ENCODE data around the gene OXNAD1. TPM values are rescaled to one million over a fixed set of nuclear protein-coding genes. Genes with fewer than 3 reads are reported as not detected.

OXNAD1 gene
- total RNA-seq, 1 experiment from 2014 or later, result 27.6 TPM

DNA sequence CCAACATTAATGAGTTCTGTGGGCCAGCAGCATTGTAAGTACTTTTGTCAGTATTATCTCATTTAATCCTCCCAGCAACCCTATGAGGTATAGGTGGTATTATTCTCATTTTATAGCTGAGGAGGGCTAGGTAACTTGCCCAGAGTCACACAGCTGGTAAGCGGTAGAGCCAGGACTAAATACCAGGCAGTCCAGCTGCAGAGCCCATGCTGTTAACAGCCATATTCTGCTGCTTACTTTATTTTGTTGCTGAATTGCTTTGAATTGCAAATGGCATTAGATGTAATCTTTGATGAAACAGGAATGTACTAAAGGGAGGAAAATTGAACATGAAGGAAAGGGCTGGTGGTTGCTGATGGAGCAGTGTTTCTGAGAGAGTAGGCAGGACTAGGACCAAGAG is 19.6 kb downstream of the OXNAD1 start:
- ChIA-PET CTCF (interaction anchor here (1.0 to 2.9 kb wide), 3 partner anchors 10 to 266 kb away, joined by 3 to 19 read pairs (median 3); no protein-coding TSS in a partner anchor), POLR2A (interaction anchor here (1.0 kb wide), 1 partner anchor 20 kb away, joined by 3 read pairs; the partner anchor contains the start of genes DPH3 and OXNAD1)
- no TSS peak for BruUV-seq (replicated peaks)
- no peak overlapping the region for H3K4me3 Mint-ChIP-seq (ENCODE audit: unreplicated experiment)
- H3K9me3 Mint-ChIP-seq (ENCODE audit: unreplicated experiment), result no peaks in the 10 kb centered on the region
- no peaks in the 10 kb centered on the region for H3K4me1 Mint-ChIP-seq (ENCODE audit: insufficient read depth, unreplicated experiment)
- peaks cover 48% of the 10 kb centered on the region for H3K36me3 Mint-ChIP-seq (ENCODE audit: insufficient read depth, unreplicated experiment)
- no peaks in the 10 kb centered on the region for H3K27me3 Mint-ChIP-seq (ENCODE audit: insufficient read depth, unreplicated experiment)
- no peak for DNase-seq (ENCODE audit: unreplicated experiment)
- TF ChIP-seq, protein P1, sequence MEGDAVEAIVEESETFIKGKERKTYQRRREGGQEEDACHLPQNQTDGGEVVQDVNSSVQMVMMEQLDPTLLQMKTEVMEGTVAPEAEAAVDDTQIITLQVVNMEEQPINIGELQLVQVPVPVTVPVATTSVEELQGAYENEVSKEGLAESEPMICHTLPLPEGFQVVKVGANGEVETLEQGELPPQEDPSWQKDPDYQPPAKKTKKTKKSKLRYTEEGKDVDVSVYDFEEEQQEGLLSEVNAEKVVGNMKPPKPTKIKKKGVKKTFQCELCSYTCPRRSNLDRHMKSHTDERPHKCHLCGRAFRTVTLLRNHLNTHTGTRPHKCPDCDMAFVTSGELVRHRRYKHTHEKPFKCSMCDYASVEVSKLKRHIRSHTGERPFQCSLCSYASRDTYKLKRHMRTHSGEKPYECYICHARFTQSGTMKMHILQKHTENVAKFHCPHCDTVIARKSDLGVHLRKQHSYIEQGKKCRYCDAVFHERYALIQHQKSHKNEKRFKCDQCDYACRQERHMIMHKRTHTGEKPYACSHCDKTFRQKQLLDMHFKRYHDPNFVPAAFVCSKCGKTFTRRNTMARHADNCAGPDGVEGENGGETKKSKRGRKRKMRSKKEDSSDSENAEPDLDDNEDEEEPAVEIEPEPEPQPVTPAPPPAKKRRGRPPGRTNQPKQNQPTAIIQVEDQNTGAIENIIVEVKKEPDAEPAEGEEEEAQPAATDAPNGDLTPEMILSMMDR (IDR thresholded peaks at IDR 0.05; ENCODE audit: unreplicated experiment), result no peak
- intact Hi-C loops (cut with micrococcal nuclease), result no loop called here
- H3K27ac Mint-ChIP-seq (ENCODE audit: low read depth, unreplicated experiment), result no peak overlapping the region

DNA sequence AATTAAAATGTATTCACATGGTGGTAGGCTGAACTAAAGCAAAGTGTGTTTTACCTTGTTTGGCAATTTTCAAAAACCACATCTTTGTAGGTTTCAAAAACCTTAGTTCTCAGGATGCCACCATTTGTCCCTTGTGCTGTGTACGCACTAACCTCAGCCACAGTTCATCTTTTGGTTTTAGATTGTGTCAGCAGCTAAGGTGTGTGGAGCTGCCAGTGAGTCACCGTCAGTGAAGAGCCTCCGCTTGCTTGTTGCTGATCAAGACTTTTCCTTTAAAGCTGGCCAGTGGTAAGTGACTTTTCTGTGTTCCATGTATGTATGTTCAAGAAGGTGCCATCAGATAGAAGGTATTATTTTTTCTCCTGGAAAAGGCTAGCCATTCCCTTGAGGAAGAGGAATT is 21.1 kb downstream of the OXNAD1 start:
- no peak for DNase-seq (ENCODE audit: unreplicated experiment)
- H3K27ac Mint-ChIP-seq (ENCODE audit: low read depth, unreplicated experiment), result no peak overlapping the region
- BruUV-seq (replicated peaks), result no TSS peak
- intact Hi-C loops (cut with micrococcal nuclease), result no loop called here
- peaks cover 44% of the 10 kb centered on the region for H3K36me3 Mint-ChIP-seq (ENCODE audit: insufficient read depth, unreplicated experiment)
- H3K27me3 Mint-ChIP-seq (ENCODE audit: insufficient read depth, unreplicated experiment), result no peaks in the 10 kb centered on the region
- no peak overlapping the region for H3K4me3 Mint-ChIP-seq (ENCODE audit: unreplicated experiment)
- TF ChIP-seq, protein P1 (IDR thresholded peaks at IDR 0.05; ENCODE audit: unreplicated experiment), result no peak
- ChIA-PET CTCF (interaction anchor here (1.2 to 2.9 kb wide), 2 partner anchors 17 to 264 kb away, joined by 4 to 19 read pairs; no protein-coding TSS in a partner anchor), POLR2A (no interaction called here)
- no peaks in the 10 kb centered on the region for H3K9me3 Mint-ChIP-seq (ENCODE audit: unreplicated experiment)
- no peaks in the 10 kb centered on the region for H3K4me1 Mint-ChIP-seq (ENCODE audit: insufficient read depth, unreplicated experiment)

DNA sequence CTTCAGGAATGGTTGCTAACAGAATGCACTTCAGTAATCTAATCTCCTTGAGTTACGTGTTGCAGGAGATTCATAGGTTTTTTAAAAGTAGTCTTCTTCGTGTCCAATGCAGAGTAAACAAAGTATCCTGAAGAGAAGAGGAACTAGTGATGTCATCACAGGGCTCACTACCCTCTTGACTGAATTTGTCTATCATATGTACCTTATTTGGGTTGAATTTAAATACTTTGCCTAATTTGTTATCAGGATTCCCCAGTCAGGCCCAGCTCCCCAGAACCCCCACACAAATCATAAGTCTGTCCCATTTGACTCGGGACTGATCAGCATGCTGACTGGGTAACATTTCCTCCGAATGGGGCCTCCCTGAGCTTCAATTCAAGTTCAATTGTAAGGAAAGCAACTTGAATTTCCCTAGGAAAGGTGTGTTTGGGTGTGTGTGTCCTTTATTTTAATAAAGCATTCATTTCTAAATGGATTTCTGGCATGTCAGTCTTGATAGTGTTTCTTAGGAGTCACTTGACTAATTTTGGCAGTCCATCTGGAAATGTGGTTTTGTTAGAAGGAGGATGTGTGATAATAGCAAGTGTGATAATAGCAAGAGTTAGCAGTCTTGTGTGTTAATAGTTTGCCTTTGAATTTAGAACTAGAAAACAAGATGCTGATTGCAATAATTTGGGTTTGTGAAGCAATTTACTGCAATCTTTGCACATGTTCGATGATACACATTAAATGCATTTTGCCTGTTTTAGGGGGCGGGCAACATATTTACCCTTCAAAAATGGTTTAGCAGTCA is 21.9 kb downstream of the OXNAD1 start:
- no peaks in the 10 kb centered on the region for H3K27me3 Mint-ChIP-seq (ENCODE audit: insufficient read depth, unreplicated experiment)

DNA sequence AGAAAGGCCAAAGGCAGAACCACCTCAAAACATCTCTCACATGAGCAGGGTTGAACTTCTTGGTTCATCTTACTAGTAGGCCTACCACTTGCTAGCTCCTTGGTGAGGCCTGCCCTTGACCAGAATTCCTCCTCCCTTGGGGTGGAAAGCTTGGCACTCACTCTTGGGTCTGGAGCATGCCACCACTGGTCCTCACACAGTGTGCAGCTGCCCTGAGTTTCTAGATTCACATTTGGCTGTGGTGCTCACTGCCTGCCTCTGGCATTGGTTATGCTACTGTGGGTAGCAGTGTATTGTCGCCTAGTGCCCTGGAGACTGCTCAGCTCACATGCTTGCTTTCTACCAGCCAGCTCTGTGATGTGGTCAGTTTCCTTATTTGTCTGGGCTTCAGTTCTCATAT is 23.7 kb downstream of the OXNAD1 start:
- TF ChIP-seq, protein P1 (IDR thresholded peaks at IDR 0.05; ENCODE audit: unreplicated experiment), result no peak
- H3K27me3 Mint-ChIP-seq (ENCODE audit: insufficient read depth, unreplicated experiment), result no peaks in the 10 kb centered on the region
- peaks cover 34% of the 10 kb centered on the region for H3K36me3 Mint-ChIP-seq (ENCODE audit: insufficient read depth, unreplicated experiment)
- H3K4me1 Mint-ChIP-seq (ENCODE audit: insufficient read depth, unreplicated experiment), result no peaks in the 10 kb centered on the region
- ChIA-PET CTCF (interaction anchor here (0.6 to 5.7 kb wide), 14 partner anchors 10 to 1127 kb away, joined by 3 to 111 read pairs (median 4); no protein-coding TSS in a partner anchor), POLR2A (no interaction called here)
- H3K27ac Mint-ChIP-seq (ENCODE audit: low read depth, unreplicated experiment), result no peak overlapping the region
- intact Hi-C loops (cut with micrococcal nuclease), result no loop called here
- no peak for DNase-seq (ENCODE audit: unreplicated experiment)
- H3K4me3 Mint-ChIP-seq (ENCODE audit: unreplicated experiment), result no peak overlapping the region
- no TSS peak for BruUV-seq (replicated peaks)
- no peaks in the 10 kb centered on the region for H3K9me3 Mint-ChIP-seq (ENCODE audit: unreplicated experiment)

More for the DNA sequence above, 21.9 kb downstream of the OXNAD1 start:
- peaks cover 37% of the 10 kb centered on the region for H3K36me3 Mint-ChIP-seq (ENCODE audit: insufficient read depth, unreplicated experiment)
- no peaks in the 10 kb centered on the region for H3K4me1 Mint-ChIP-seq (ENCODE audit: insufficient read depth, unreplicated experiment)
- no peak for DNase-seq (ENCODE audit: unreplicated experiment)
- no peaks in the 10 kb centered on the region for H3K9me3 Mint-ChIP-seq (ENCODE audit: unreplicated experiment)
- no TSS peak for BruUV-seq (replicated peaks)
- TF ChIP-seq, protein P1 (IDR thresholded peaks at IDR 0.05; ENCODE audit: unreplicated experiment), result no peak
- H3K27ac Mint-ChIP-seq (ENCODE audit: low read depth, unreplicated experiment), result no peak overlapping the region
- intact Hi-C loops (cut with micrococcal nuclease), result no loop called here
- ChIA-PET CTCF (interaction anchor here (0.6 to 2.9 kb wide), 3 partner anchors 18 to 671 kb away, joined by 3 to 19 read pairs (median 4); no protein-coding TSS in a partner anchor), POLR2A (interaction anchor here (0.6 kb wide), 1 partner anchor 17 kb away, joined by 3 read pairs; no protein-coding TSS in a partner anchor)
- H3K4me3 Mint-ChIP-seq (ENCODE audit: unreplicated experiment), result no peak overlapping the region

Measured in MCF 10A (cell line).